GM21717 (cell line): ENCODE data around the gene MDM4.
"Not testable (repeated sequence)": the region's sequence is repeated elsewhere in the genome, so short reads cannot be mapped to it uniquely, and the experiment has no call there.

ENCODE experiments used
- ATAC-seq: cut with Tn5 transposase; IDR thresholded peaks from one replicate; pipeline ENCODE4 v1.9.1; 2021; ENCODE audit warnings: mild to moderate bottlenecking, moderate library complexity; ENCODE audit not compliant: unreplicated experiment

Gene MDM4

GRCh38 chr1:204560002-204560401 is 43.8 kb downstream of the MDM4 start:
- ATAC-seq = not testable (repeated sequence)

GRCh38 chr1:204560590-204561150 is 44.5 kb downstream of the MDM4 start:
- ATAC-seq = no peak

GRCh38 chr1:204562075-204562990 is 46.1 kb downstream of the MDM4 start:
- ATAC-seq = no peak

GRCh38 chr1:204563307-204563706 is 47.1 kb downstream of the MDM4 start:
- no peak for ATAC-seq

- no peak for ATAC-seq
These were observed 47.6 kb downstream of the MDM4 start for GRCh38 chr1:204563780-204564179.

- peak; percentile 70 for ATAC-seq
These were observed 48.6 kb downstream of the MDM4 start for GRCh38 chr1:204564835-204565234.

- ATAC-seq = no peak
These were observed 49.7 kb downstream of the MDM4 start for GRCh38 chr1:204565617-204566582.

GRCh38 chr1:204566583-204566955 is 50.4 kb downstream of the MDM4 start:
- no peak for ATAC-seq

GRCh38 chr1:204567071-204567470 is 50.9 kb downstream of the MDM4 start:
- no peak for ATAC-seq

GRCh38 chr1:204568576-204569315 is 52.5 kb downstream of the MDM4 start:
- no peak for ATAC-seq

- no peak for ATAC-seq
These were observed 53.3 kb downstream of the MDM4 start for GRCh38 chr1:204569478-204569877.

- not testable (repeated sequence) for ATAC-seq
These were observed 53.8 kb downstream of the MDM4 start for GRCh38 chr1:204570021-204570420.

- no peak for ATAC-seq
These were observed 54.9 kb downstream of the MDM4 start for GRCh38 chr1:204571128-204571527.

GRCh38 chr1:204571631-204572030 is 55.4 kb downstream of the MDM4 start:
- no peak for ATAC-seq

GRCh38 chr1:204572923-204573922 is 57.0 kb downstream of the MDM4 start:
- ATAC-seq = no peak

GRCh38 chr1:204574016-204574864 is 58.0 kb downstream of the MDM4 start:
- ATAC-seq = no peak

GRCh38 chr1:204574865-204575163 is 58.6 kb downstream of the MDM4 start:
- ATAC-seq = no peak
